IPS DF 6.9 (cell line): ENCODE data around the gene TCF7L2.

Source experiments
- DNase-seq: peaks from one replicate; pipeline ENCODE4 v3.0.0-alpha.2; 2013; ENCODE audit warnings: low read depth, low spot score
- H3K27ac ChIP-seq: one replicate; pipeline ENCODE4 v1.5.1; 2013; ENCODE audit warnings: low read length, control low read depth
- H3K27me3 ChIP-seq: 2 replicates; pipeline ENCODE4 v1.6.1; 2013; ENCODE audit warnings: mild to moderate bottlenecking, low read length; ENCODE audit not compliant: control insufficient read depth, insufficient read depth
- H3K36me3 ChIP-seq: 2 replicates; pipeline ENCODE4 v1.6.1; 2013; ENCODE audit warnings: low read length; ENCODE audit not compliant: control insufficient read depth, insufficient read depth
- H3K4me1 ChIP-seq: 2 replicates; pipeline ENCODE4 v1.6.1; 2013; ENCODE audit warnings: low read length; ENCODE audit not compliant: control insufficient read depth, insufficient read depth
- H3K4me3 ChIP-seq: 2 replicates; pipeline ENCODE4 v1.5.1; 2013; ENCODE audit warnings: mild to moderate bottlenecking, low read length
- H3K9me3 ChIP-seq: 2 replicates; pipeline ENCODE4 v1.6.1; 2013; ENCODE audit warnings: low read length, inconsistent platforms; ENCODE audit not compliant: control insufficient read depth, insufficient read depth
- WGBS: extraction: QIAGEN DNeasy Blood & Tissue Kit; methylation state at CpG from one replicate; pipeline ENCODE4 v1.1.7; 2013; ENCODE audit warnings: mixed read lengths, missing lambda C conversion rate; ENCODE audit not compliant: insufficient read length, insufficient coverage; 5-methylcytosine and 5-hydroxymethylcytosine counted together

Gene TCF7L2

DNA sequence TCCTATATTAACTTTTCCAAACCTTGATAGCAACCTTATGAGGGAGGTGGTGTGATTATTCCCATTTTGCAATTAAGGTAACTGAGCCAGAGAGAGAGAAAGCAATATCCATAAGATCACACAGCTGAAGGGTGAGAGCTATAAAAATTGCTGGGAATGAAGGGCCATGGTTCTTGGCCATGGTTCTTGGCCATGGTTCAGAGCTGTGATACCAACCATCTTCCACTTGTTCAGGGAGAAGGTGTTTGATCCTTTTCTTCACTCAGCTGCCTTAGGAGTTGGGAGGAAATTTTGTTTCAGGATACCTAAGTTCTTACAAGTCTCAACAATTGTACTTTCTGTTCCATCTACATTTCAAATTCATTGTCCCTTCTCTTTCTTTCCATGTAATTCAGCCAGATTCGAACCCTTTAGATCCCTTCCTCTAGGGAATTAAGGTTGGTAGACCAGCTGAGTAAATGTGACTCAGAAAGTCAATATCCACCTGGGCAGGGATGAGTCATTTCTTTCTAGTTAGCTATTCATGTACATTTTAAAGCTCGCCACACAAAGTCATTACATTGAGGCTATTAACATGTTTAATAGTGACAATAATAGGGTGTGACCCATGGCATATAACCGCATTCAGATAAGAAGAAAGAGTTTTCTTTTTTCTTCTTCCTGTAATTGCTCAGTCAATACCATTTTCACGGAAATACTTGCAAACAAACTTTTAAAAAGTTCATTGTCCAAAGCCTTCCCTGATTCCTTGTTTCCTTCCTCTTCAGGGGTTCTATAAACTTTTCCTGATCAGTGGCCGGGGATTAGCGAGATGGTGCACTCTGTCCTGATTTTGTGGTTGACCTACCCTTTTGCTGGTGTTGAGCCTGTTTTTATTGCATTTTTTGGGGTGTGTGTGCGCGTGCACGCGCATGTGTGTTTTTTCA lies 143.4 kb downstream of the TCF7L2 start:
- H3K4me3 ChIP-seq: no peak overlapping the region
- no peaks in the 10 kb centered on the region for H3K9me3 ChIP-seq
- no peaks in the 10 kb centered on the region for H3K27me3 ChIP-seq
- H3K36me3 ChIP-seq: peaks cover 3% of the 10 kb centered on the region; the same call in 1 of the 2 replicates
- DNase-seq: no peak
- no peak overlapping the region for H3K27ac ChIP-seq
- WGBS: no CpG with 5 or more reads among the region's 10 CpGs
- H3K4me1 ChIP-seq: peaks cover 5% of the 10 kb centered on the region

DNA sequence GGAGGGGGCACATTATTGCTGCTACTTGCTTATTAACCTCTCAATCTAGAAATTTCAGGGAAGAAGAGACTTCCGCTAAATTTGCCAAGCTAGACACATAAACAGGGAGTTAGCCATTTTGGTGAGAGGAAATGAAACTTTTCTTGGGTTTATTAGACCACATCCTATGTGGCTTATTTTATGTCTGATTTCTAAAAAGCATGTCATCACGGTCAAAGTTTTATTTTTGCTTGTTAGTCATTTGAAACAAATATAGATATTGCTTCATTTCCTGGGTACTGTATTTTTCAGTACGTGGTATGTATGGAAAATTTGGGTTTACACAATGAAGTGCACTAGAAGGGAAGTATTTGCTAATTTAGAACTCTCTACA lies 144.1 kb downstream of the TCF7L2 start:
- DNase-seq: no peak
- whole genome bisulfite sequencing: no CpG with 5 or more reads among the region's 3 CpGs
- no peak overlapping the region for H3K27ac ChIP-seq
- H3K36me3 ChIP-seq: peaks cover 3% of the 10 kb centered on the region; the same call in 1 of the 2 replicates
- peaks cover 5% of the 10 kb centered on the region for H3K4me1 ChIP-seq
- no peaks in the 10 kb centered on the region for H3K27me3 ChIP-seq
- no peaks in the 10 kb centered on the region for H3K9me3 ChIP-seq
- no peak overlapping the region for H3K4me3 ChIP-seq

DNA sequence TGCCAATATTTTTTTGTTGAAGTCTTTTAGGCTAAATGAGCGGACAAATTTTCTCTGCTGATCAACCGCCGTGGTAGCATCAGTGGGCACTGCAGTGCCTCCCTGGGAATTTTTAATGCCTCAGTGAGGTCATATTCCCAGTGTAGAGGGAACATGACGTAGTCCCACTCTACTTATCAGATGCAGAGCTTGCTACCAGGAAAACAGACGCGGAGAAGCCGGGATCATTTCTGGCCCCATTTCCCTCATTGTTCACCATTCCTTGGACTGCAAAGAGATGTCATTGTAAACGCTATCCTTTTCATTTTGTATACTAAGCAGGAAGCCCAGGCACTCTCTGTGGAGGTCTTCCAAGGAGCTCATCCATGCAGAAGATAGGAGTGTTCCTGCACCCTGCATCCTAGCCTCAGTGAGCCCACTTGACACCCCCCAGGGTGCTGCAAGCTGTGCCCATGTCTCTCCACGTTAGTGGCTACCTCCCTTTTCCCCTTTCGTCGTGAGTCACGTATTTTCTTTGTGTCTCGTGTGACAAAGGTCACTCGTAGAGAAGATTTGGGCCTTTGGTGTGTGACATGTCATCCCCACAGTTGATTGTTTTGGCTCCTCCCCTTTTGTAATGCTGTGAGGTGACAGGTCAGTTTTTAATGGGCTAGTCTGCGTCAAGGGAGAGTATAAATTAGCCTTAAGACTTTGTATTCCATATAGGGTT lies 145.5 kb downstream of the TCF7L2 start:
- no peak overlapping the region for H3K27ac ChIP-seq
- H3K4me1 ChIP-seq: peaks cover 8% of the 10 kb centered on the region
- no peaks in the 10 kb centered on the region for H3K27me3 ChIP-seq
- no CpG with 5 or more reads among the region's 15 CpGs for WGBS
- peaks cover 5% of the 10 kb centered on the region; the same call in 1 of the 2 replicates for H3K36me3 ChIP-seq
- DNase-seq: no peak
- no peaks in the 10 kb centered on the region for H3K9me3 ChIP-seq
- H3K4me3 ChIP-seq: no peak overlapping the region

DNA sequence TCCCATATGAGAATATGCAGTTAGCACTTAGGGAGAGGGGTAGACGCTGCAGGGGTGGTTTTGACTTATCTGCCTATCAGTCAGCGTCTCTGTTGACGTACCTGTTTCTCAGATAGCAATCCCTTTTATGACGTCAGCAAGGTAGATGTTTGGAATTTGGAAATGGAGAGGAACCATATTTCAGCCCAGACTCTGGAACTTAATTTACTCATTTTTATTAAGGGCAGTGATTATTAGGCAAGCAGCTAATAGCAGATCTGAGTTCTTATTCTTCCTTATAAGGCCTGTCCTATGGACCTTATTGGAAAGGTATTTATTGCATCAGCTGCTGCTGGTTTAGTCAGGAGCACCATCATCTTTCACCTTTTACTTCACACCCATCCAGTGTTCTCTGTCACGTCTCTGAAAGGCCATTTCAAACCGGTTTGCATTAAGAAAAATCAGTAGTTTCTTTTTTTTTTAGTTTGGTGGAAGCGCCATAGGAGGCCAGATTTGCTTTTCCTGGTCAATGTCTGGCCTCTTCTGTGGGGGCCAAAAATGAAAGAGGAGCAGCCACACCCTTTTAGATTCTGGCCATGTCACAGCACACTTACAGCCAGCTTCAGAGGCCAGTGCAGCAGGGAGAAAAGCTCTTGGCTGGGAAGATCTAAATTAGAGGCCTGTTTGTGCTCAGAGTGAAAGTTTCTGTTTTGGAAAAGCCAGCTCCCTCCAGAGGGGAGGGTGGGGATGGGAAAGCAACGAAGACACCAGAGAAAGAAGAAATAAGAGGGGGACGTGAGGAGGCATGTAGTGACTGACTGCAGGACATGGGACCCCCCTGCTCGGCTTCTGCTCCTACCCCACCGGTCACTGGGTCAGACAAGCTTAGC lies 146.3 kb downstream of the TCF7L2 start:
- Histone ChIP-seq H3K27ac (no peak overlapping the region), H3K4me3 (no peak overlapping the region), H3K27me3 (no peaks in the 10 kb centered on the region), H3K4me1 (peaks cover 8% of the 10 kb centered on the region), H3K36me3 (peaks cover 5% of the 10 kb centered on the region; the same call in 1 of the 2 replicates), H3K9me3 (no peaks in the 10 kb centered on the region)
- no peak for DNase-seq
- no CpG with 5 or more reads among the region's 11 CpGs for WGBS

DNA sequence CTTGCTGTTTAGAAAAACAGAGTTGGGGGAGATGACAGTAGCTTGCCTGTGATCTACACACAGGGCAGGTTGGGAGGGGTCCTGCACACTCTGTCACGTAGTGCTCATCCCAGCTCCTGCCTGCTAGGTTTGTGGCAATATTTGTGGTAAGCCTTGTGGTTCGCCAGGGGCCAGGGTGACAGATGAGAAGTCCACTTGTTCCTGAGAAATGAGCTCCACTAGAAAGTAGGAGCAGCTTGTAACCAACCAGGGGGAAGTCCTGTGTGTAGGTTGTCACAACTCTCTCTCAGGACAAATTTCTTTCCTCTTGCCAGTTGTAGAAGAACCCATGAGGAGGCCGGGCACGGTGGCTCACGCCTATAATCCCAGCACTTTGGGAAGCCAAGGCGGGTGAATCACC lies 147.0 kb downstream of the TCF7L2 start:
- Histone ChIP-seq H3K4me1 (peaks cover 8% of the 10 kb centered on the region), H3K9me3 (no peaks in the 10 kb centered on the region), H3K27me3 (no peaks in the 10 kb centered on the region), H3K27ac (no peak overlapping the region), H3K4me3 (no peak overlapping the region), H3K36me3 (peaks cover 5% of the 10 kb centered on the region; the same call in 1 of the 2 replicates)
- no peak for DNase-seq
- WGBS: no CpG with 5 or more reads among the region's 6 CpGs

DNA sequence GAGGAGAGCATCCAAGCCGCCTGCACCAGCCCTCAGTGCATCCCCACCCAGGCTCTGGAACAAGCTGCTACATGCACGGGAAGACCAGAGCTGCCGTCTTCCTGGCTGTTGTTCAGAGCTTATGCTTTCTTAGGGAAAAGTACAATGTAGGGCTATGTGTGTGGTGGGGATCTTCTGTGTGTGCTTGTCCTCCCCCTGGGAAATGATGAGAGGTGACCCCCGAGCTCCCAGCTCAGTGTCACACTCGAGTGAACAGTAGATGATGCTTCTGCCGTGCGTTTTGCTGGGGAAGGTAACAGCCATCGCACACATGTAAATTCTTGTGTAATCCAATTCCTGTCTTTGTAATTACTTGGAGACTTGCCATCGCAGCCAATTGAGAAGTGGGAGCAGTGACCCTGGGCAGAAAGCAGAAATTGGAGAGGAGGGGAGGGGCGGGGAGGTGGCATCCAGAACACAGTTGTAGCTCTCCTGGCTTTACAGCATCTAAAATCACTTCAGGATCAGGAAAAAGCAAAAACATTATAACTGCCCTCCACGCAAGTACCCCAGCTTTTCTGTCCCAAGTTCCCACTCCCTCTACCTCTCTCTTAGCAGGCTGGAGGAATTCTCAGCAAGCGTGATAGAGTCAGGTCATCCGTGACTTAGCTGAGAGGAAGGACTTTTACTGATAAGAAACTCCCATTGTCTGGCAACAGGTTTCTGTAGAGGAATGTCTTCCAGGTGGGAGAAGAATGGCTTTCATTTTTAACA lies 149.6 kb downstream of the TCF7L2 start:
- DNase-seq: no peak
- WGBS: no CpG with 5 or more reads among the region's 13 CpGs
- no peaks in the 10 kb centered on the region for H3K27me3 ChIP-seq
- peaks cover 3% of the 10 kb centered on the region; the same call in 1 of the 2 replicates for H3K4me1 ChIP-seq
- H3K27ac ChIP-seq: no peak overlapping the region
- no peak overlapping the region for H3K4me3 ChIP-seq
- H3K36me3 ChIP-seq: peaks cover 5% of the 10 kb centered on the region; the same call in 1 of the 2 replicates
- no peaks in the 10 kb centered on the region for H3K9me3 ChIP-seq

DNA sequence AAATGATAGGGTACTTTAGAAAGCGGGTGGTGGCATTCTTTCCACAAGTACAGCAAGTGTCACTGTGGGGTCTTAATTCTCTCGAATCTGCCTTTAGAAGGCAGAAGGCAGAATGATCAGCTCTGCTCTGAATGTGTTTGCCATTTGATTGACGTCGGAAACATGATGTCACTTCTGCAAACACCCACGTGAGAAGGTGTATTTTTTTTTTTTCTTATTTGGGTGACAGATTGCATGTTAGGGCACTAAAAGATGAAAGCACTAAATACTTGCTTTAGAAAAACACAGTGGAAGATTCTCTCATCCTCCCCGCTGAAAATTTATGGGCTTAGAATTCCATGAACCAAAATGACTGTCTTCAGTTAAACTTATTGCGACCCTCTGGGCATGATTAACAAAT lies 150.2 kb downstream of the TCF7L2 start:
- Histone ChIP-seq H3K4me1 (peaks cover 3% of the 10 kb centered on the region; the same call in 1 of the 2 replicates), H3K4me3 (no peak overlapping the region), H3K36me3 (peaks cover 5% of the 10 kb centered on the region; the same call in 1 of the 2 replicates), H3K27me3 (no peaks in the 10 kb centered on the region), H3K27ac (no peak overlapping the region), H3K9me3 (no peaks in the 10 kb centered on the region)
- no CpG with 5 or more reads among the region's 7 CpGs for WGBS
- no peak for DNase-seq

DNA sequence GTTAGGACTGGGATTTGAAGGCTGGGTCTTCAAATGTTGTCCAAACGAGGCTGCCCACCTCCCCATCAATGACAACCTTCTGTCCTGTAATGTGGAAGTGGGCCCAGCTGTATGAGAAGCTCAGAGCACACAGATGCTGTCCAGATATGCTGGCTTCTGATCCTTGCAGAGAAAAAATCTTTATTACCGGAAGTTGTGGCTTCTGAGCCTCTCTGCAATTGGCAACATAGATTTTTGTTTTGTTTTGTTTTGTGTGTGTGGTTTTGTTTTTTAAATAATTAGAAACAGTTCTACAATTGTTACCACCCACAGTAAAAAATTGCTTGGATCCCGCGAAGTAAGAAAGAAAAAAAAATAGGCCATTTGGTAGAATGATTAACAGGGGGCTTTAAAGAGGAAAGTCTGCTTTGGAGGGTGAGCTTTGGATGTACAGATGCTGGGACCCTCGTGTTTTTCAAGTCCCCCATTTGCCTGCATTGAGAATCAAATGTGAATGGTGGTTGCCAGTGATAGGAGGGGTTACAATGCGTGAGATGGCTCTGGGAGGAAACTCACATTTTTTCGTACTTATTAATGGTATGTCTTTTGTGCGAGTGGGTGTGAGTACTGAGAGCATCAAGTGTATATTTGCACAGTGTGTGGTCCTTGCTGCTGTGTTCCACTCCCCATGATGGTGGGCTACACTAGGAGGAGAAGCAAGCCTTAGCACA lies 153.2 kb downstream of the TCF7L2 start:
- DNase-seq: no peak
- Histone ChIP-seq H3K4me1 (peaks cover 5% of the 10 kb centered on the region), H3K27ac (no peak overlapping the region), H3K27me3 (no peaks in the 10 kb centered on the region), H3K36me3 (0 out of 2 replicates have a peak, but pooled peaks cover 2% of the 10 kb centered on the region), H3K9me3 (no peaks in the 10 kb centered on the region), H3K4me3 (no peak overlapping the region)
- no CpG with 5 or more reads among the region's 8 CpGs for WGBS

DNA sequence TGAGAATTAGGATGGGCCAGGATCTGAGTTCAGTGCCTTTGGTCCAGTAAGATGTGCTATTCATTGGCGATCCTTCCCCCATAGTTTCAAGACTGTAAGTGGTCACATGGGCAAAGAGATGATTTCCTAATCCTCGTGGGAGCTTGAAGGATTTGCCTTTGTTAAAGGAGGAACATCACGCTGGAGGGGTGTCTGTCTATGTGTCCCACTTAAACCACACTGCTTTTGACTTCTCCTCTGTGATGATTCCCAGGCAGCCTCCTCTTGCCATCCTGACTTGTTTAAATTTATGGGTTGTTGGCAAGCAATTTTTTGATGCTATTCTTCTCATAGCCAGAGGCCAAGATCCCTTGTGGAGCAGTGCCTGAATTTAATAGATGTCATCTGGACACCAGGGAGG lies 154.0 kb downstream of the TCF7L2 start:
- Histone ChIP-seq H3K4me3 (no peak overlapping the region), H3K27ac (no peak overlapping the region), H3K9me3 (no peaks in the 10 kb centered on the region), H3K27me3 (no peaks in the 10 kb centered on the region), H3K36me3 (0 out of 2 replicates have a peak, but pooled peaks cover 2% of the 10 kb centered on the region), H3K4me1 (peaks cover 5% of the 10 kb centered on the region)
- WGBS: no CpG with 5 or more reads among the region's 3 CpGs
- no peak for DNase-seq
